Coronary artery (tissue), 2 donors: ENCODE results near the gene SULF2.

ENCODE experiments used
- DNase-seq: peaks from one replicate; pipeline ENCODE4 v3.0.0-alpha.2; 2017; ENCODE audit warnings: low spot score
- H3K27ac ChIP-seq, 2 donors: fragments of 200-600 bp; sonication (generic); one replicate each; pipeline ENCODE4 v1.5.1; 2016 to 2019
- H3K4me3 ChIP-seq: fragments of 200-600 bp; sonication (generic); 2 replicates; pipeline ENCODE4 v1.5.1; 2016; ENCODE audit warnings: mild to moderate bottlenecking, moderate library complexity
- CTCF ChIP-seq: fragments of 200-600 bp; sonication (generic); IDR thresholded peaks from one replicate; pipeline ENCODE4 v1.5.1; 2019; ENCODE audit warnings: antibody characterized with exemption

SULF2 gene

GRCh38 chr20:47656318-47656717 is 129.0 kb downstream of the SULF2 start:
- DNase-seq: no peak
- no peak overlapping the region for H3K27ac ChIP-seq
- no peak overlapping the region for H3K4me3 ChIP-seq
- no peak for TF ChIP-seq CTCF

- no peak for TF ChIP-seq CTCF
- Histone ChIP-seq H3K4me3 (no peak overlapping the region), H3K27ac (no peak overlapping the region)
These were observed 129.6 kb downstream of the SULF2 start for GRCh38 chr20:47655635-47656034.

GRCh38 chr20:47654370-47654769 is 130.9 kb downstream of the SULF2 start:
- H3K27ac ChIP-seq: no peak overlapping the region
- TF ChIP-seq CTCF: no peak
- no peak for DNase-seq
- H3K4me3 ChIP-seq: no peak overlapping the region

More at GRCh38 chr20:47655635-47656034, 129.6 kb downstream of the SULF2 start:
- no peak for DNase-seq

- no peak for DNase-seq
- TF ChIP-seq CTCF: no peak
These were observed 131.4 kb downstream of the SULF2 start for GRCh38 chr20:47653869-47654268.

GRCh38 chr20:47652794-47653193 is 132.5 kb downstream of the SULF2 start:
- TF ChIP-seq CTCF: no peak
- no peak overlapping the region for H3K27ac ChIP-seq
- no peak for DNase-seq
- H3K4me3 ChIP-seq: no peak overlapping the region

More at GRCh38 chr20:47653869-47654268, 131.4 kb downstream of the SULF2 start:
- Histone ChIP-seq H3K27ac (no peak overlapping the region), H3K4me3 (no peak overlapping the region)

- no peak for TF ChIP-seq CTCF
- H3K4me3 ChIP-seq: no peak overlapping the region
- DNase-seq: no peak
- no peak overlapping the region for H3K27ac ChIP-seq
These were observed 133.0 kb downstream of the SULF2 start for GRCh38 chr20:47652301-47652700.

GRCh38 chr20:47648943-47649342 is 136.3 kb downstream of the SULF2 start:
- Histone ChIP-seq H3K4me3 (no peak overlapping the region), H3K27ac (no peak overlapping the region)
- DNase-seq: no peak
- TF ChIP-seq CTCF: no peak
